ENCODE measurements around the gene RER1. TPM values are rescaled to one million over a fixed set of nuclear protein-coding genes. Genes with fewer than 3 reads are reported as not detected.

The RER1 gene
- total RNA-seq (2014; rRNA removed; shearing (Covaris generic); ENCODE audit: low replicate concordance) = 57.2 and 108 TPM in 2 replicates

- Histone ChIP-seq H3K9ac (ENCODE audit: low read length) (peak within 1 kb of the TSS; percentile 98), H2AFZ (ENCODE audit: low read length) (peak within 1 kb of the TSS; percentile 62), H3K9me3 (ENCODE audit: low read length) (no peaks in the 10 kb centered on the region), H4K20me1 (ENCODE audit: insufficient read depth, low read depth, low read length) (peaks cover 26% of the 10 kb centered on the region), H3K27ac (ENCODE audit: low read length) (peak within 1 kb of the TSS; percentile 30; the same call in 1 of the 2 replicates), H3K27me3 (ENCODE audit: low read length) (no peaks in the 10 kb centered on the region), H3K4me2 (ENCODE audit: low read depth, low read length, poor library complexity, severe bottlenecking) (peak within 1 kb of the TSS; percentile 100), H3K4me3 (ENCODE audit: low read length) (peak within 1 kb of the TSS; percentile 100), H3K9me2 (replicated peaks; ENCODE audit: insufficient read depth, low read length) (no peaks in the 10 kb centered on the region), H3K36me3 (ENCODE audit: insufficient read depth, low read length) (peaks cover 9% of the 10 kb centered on the region), H3K4me1 (ENCODE audit: low read length) (peaks cover 27% of the 10 kb centered on the region), H3K79me2 (ENCODE audit: low read length) (peaks cover 49% of the 10 kb centered on the region)
- DNase-seq = peak; percentile 100
Measured at GRCh38 chr1:2391041-2391930, at the start of gene RER1, which contains the start of gene MORN1. Gene RER1, plus strand, starts transcription at chr1:2391841. Its CDS starts 3,950 bp downstream, at chr1:2395791. Gene MORN1, minus strand, starts transcription at chr1:2391554. Its CDS starts 21 bp downstream, at chr1:2391533.

- H3K27ac ChIP-seq (ENCODE audit: low read length) = no peak overlapping the region
- H3K4me1 ChIP-seq (ENCODE audit: low read length) = no peaks in the 10 kb centered on the region
- H3K9ac ChIP-seq (ENCODE audit: low read length) = no peak overlapping the region
- H3K4me3 ChIP-seq (ENCODE audit: low read length) = no peak overlapping the region
- no peaks in the 10 kb centered on the region for H3K36me3 ChIP-seq (ENCODE audit: insufficient read depth, low read length)
- no peaks in the 10 kb centered on the region for H3K9me2 ChIP-seq (replicated peaks; ENCODE audit: insufficient read depth, low read length)
- no peak overlapping the region for H3K4me2 ChIP-seq (ENCODE audit: low read depth, low read length, poor library complexity, severe bottlenecking)
- no peaks in the 10 kb centered on the region for H4K20me1 ChIP-seq (ENCODE audit: insufficient read depth, low read depth, low read length)
- no peaks in the 10 kb centered on the region for H3K79me2 ChIP-seq (ENCODE audit: low read length)
- no peak for DNase-seq
- H2AFZ ChIP-seq (ENCODE audit: low read length) = no peak overlapping the region
- H3K9me3 ChIP-seq (ENCODE audit: low read length) = no peaks in the 10 kb centered on the region
- H3K27me3 ChIP-seq (ENCODE audit: low read length) = no peaks in the 10 kb centered on the region
Measured at GRCh38 chr1:2342384-2343022, 49.1 kb upstream of the RER1 start.

- DNase-seq = no peak
- H3K9me2 ChIP-seq (replicated peaks; ENCODE audit: insufficient read depth, low read length) = no peaks in the 10 kb centered on the region
Measured at GRCh38 chr1:2343023-2343935, 48.4 kb upstream of the RER1 start.

GRCh38 chr1:2344121-2344681, 47.4 kb upstream of the RER1 start:
- Histone ChIP-seq H3K9ac (ENCODE audit: low read length) (no peak overlapping the region), H3K4me1 (ENCODE audit: low read length) (peaks cover 3% of the 10 kb centered on the region), H3K4me3 (ENCODE audit: low read length) (no peak overlapping the region), H3K27me3 (ENCODE audit: low read length) (no peaks in the 10 kb centered on the region), H3K4me2 (ENCODE audit: low read depth, low read length, poor library complexity, severe bottlenecking) (no peak overlapping the region), H2AFZ (ENCODE audit: low read length) (no peak overlapping the region), H3K27ac (ENCODE audit: low read length) (no peak overlapping the region), H3K9me3 (ENCODE audit: low read length) (no peaks in the 10 kb centered on the region), H3K79me2 (ENCODE audit: low read length) (no peaks in the 10 kb centered on the region), H3K36me3 (ENCODE audit: insufficient read depth, low read length) (no peaks in the 10 kb centered on the region), H3K9me2 (replicated peaks; ENCODE audit: insufficient read depth, low read length) (no peaks in the 10 kb centered on the region), H4K20me1 (ENCODE audit: insufficient read depth, low read depth, low read length) (no peaks in the 10 kb centered on the region)
- no peak for DNase-seq

More at GRCh38 chr1:2343023-2343935, 48.4 kb upstream of the RER1 start:
- H3K27me3 ChIP-seq (ENCODE audit: low read length) = no peaks in the 10 kb centered on the region
- H3K27ac ChIP-seq (ENCODE audit: low read length) = no peak overlapping the region
- H3K79me2 ChIP-seq (ENCODE audit: low read length) = no peaks in the 10 kb centered on the region
- no peak overlapping the region for H3K4me3 ChIP-seq (ENCODE audit: low read length)
- no peaks in the 10 kb centered on the region for H4K20me1 ChIP-seq (ENCODE audit: insufficient read depth, low read depth, low read length)
- no peak overlapping the region for H3K4me2 ChIP-seq (ENCODE audit: low read depth, low read length, poor library complexity, severe bottlenecking)
- no peak overlapping the region for H3K9ac ChIP-seq (ENCODE audit: low read length)
- no peak overlapping the region for H2AFZ ChIP-seq (ENCODE audit: low read length)
- H3K36me3 ChIP-seq (ENCODE audit: insufficient read depth, low read length) = no peaks in the 10 kb centered on the region
- H3K4me1 ChIP-seq (ENCODE audit: low read length) = no peaks in the 10 kb centered on the region
- no peaks in the 10 kb centered on the region for H3K9me3 ChIP-seq (ENCODE audit: low read length)

GRCh38 chr1:2344744-2345296, 46.8 kb upstream of the RER1 start:
- Histone ChIP-seq H3K27me3 (ENCODE audit: low read length) (no peaks in the 10 kb centered on the region), H3K36me3 (ENCODE audit: insufficient read depth, low read length) (no peaks in the 10 kb centered on the region), H3K9me3 (ENCODE audit: low read length) (no peaks in the 10 kb centered on the region), H3K4me3 (ENCODE audit: low read length) (no peak overlapping the region), H4K20me1 (ENCODE audit: insufficient read depth, low read depth, low read length) (no peaks in the 10 kb centered on the region), H3K9me2 (replicated peaks; ENCODE audit: insufficient read depth, low read length) (no peaks in the 10 kb centered on the region), H3K9ac (ENCODE audit: low read length) (no peak overlapping the region), H3K27ac (ENCODE audit: low read length) (no peak overlapping the region), H2AFZ (ENCODE audit: low read length) (no peak overlapping the region), H3K4me1 (ENCODE audit: low read length) (peaks cover 10% of the 10 kb centered on the region), H3K4me2 (ENCODE audit: low read depth, low read length, poor library complexity, severe bottlenecking) (no peak overlapping the region), H3K79me2 (ENCODE audit: low read length) (no peaks in the 10 kb centered on the region)
- no peak for DNase-seq

- no peaks in the 10 kb centered on the region for H3K79me2 ChIP-seq (ENCODE audit: low read length)
- H3K9ac ChIP-seq (ENCODE audit: low read length) = no peak overlapping the region
- H4K20me1 ChIP-seq (ENCODE audit: insufficient read depth, low read depth, low read length) = no peaks in the 10 kb centered on the region
- no peak overlapping the region for H3K4me2 ChIP-seq (ENCODE audit: low read depth, low read length, poor library complexity, severe bottlenecking)
- no peaks in the 10 kb centered on the region for H3K36me3 ChIP-seq (ENCODE audit: insufficient read depth, low read length)
- H3K9me3 ChIP-seq (ENCODE audit: low read length) = no peaks in the 10 kb centered on the region
- no peak overlapping the region for H3K4me3 ChIP-seq (ENCODE audit: low read length)
- H3K27me3 ChIP-seq (ENCODE audit: low read length) = no peaks in the 10 kb centered on the region
- H3K27ac ChIP-seq (ENCODE audit: low read length) = no peak overlapping the region
- no peaks in the 10 kb centered on the region for H3K9me2 ChIP-seq (replicated peaks; ENCODE audit: insufficient read depth, low read length)
- no peak overlapping the region for H2AFZ ChIP-seq (ENCODE audit: low read length)
- H3K4me1 ChIP-seq (ENCODE audit: low read length) = peaks cover 16% of the 10 kb centered on the region
- no peak for DNase-seq
Measured at GRCh38 chr1:2345297-2346075, 46.2 kb upstream of the RER1 start.
